GM12878 (cell line): ENCODE data around the gene UGT1A8. TPM values are rescaled to one million over a fixed set of nuclear protein-coding genes. Genes with fewer than 3 reads are reported as not detected.

Experiments
- ATAC-seq: fragments of 200-7000 bp; cut with Tn5 transposase; 3 replicates; pipeline ENCODE4 v1.9.1; 2020; ENCODE audit warnings: mild to moderate bottlenecking, moderate library complexity
- BruUV-seq: library from RNA; stranded (reverse); fragments of 400-500 nt; replicated peaks from 2 replicates; lab custom pipeline; 2021; lab: Mats Ljungman, UMichigan
- CTCF ChIA-PET: fragments of 300-600 bp; sonication (Branson Sonifier 250); formaldehyde crosslinking; extraction: SDS; loops from one replicate; lab custom pipeline; 2021; ENCODE audit warnings: inconsistent platforms; lab: Yijun Ruan, JAX
- POLR2A ChIA-PET: fragments of 350-600 bp; formaldehyde crosslinking; extraction: SDS; loops from one replicate; lab custom pipeline; 2021; ENCODE audit warnings: inconsistent platforms; lab: Charles Lee
- RAD21 ChIA-PET: fragments of 300-600 bp; sonication (Branson Sonifier 250); formaldehyde crosslinking; loops from one replicate; lab custom pipeline; 2023; ENCODE audit warnings: antibody characterized with exemption; ENCODE audit not compliant: unreplicated experiment; lab: Charles Lee
- SMC1A ChIA-PET: fragments of 300-600 bp; sonication (Branson Sonifier 250); formaldehyde crosslinking; loops from one replicate; lab custom pipeline; 2023; ENCODE audit not compliant: unreplicated experiment, uncharacterized antibody; lab: Charles Lee
- DNase-seq: peaks from one replicate; pipeline ENCODE4 v3.0.0-alpha.2; 2011; ENCODE audit warnings: low read depth, low spot score
- FAIRE-seq: peaks from 3 replicates; lab custom pipeline; 2011; peaks lifted over from hg19 to GRCh38; lab: Jason Lieb, UNC
- H2AFZ ChIP-seq: 2 replicates; pipeline ENCODE4 v1.6.0; 2011; ENCODE audit warnings: low read depth, low read length, control low read depth; ENCODE audit not compliant: control insufficient read depth
- H3K27ac ChIP-seq: 2 replicates; pipeline ENCODE4 v1.5.1; 2011; ENCODE audit warnings: control low read depth; ENCODE audit not compliant: control insufficient read depth, insufficient read depth
- H3K27me3 ChIP-seq, 2 experiments: replicated peaks in 1 of 2; 2 replicates each; pipeline versions ENCODE4 v1.6.0 to v1.6.1; 2011; ENCODE audit warnings: low read length in 1 of 2; ENCODE audit not compliant: control insufficient read depth in 2 of 2, insufficient read depth in 2 of 2
- H3K36me3 ChIP-seq, 2 experiments: 2 replicates each; pipeline ENCODE4 v1.5.1; 2011; ENCODE audit warnings: low read length in 1 of 2; ENCODE audit not compliant: control insufficient read depth in 2 of 2, insufficient read depth in 2 of 2
- H3K4me1 ChIP-seq: 2 replicates; pipeline ENCODE4 v1.6.1; 2011; ENCODE audit warnings: mild to moderate bottlenecking, low read length, moderate library complexity, mixed read lengths; ENCODE audit not compliant: control insufficient read depth, insufficient read depth
- H3K4me2 ChIP-seq: 2 replicates; pipeline ENCODE4 v1.6.0; 2011; ENCODE audit warnings: control low read depth; ENCODE audit not compliant: control insufficient read depth, insufficient read depth
- H3K4me3 ChIP-seq: fragments of 200-600 bp; sonication (generic); 2 replicates; pipeline ENCODE4 v1.5.1; 2016
- H3K79me2 ChIP-seq: 2 replicates; pipeline ENCODE4 v1.6.0; 2011; ENCODE audit warnings: low read length; ENCODE audit not compliant: control insufficient read depth, insufficient read depth
- H3K9ac ChIP-seq: 2 replicates; pipeline ENCODE4 v1.8.0; 2011; ENCODE audit warnings: low read length, control low read depth, mixed read lengths; ENCODE audit not compliant: control insufficient read depth, insufficient read depth
- H3K9me3 ChIP-seq: replicated peaks from 3 replicates; pipeline ENCODE4 v1.5.1; 2011; ENCODE audit warnings: mild to moderate bottlenecking, low read length; ENCODE audit not compliant: control insufficient read depth, insufficient read depth
- H4K20me1 ChIP-seq: 2 replicates; pipeline ENCODE4 v1.6.0; 2011; ENCODE audit not compliant: control insufficient read depth, insufficient read depth
- CEBPB ChIP-seq, 2 experiments: fragments of 150-350 bp in 1 of 2; IDR thresholded peaks; 2 replicates each; pipeline ENCODE4 v1.6.1; 2012 to 2014; ENCODE audit warnings: low read depth in 2 of 2, low read length in 2 of 2, borderline replicate concordance in 1 of 2, inconsistent platforms in 1 of 2
- DPF2 ChIP-seq: fragments of 450-650 bp; IDR thresholded peaks from 2 replicates; pipeline ENCODE4 v1.6.1; 2017; ENCODE audit warnings: mild to moderate bottlenecking
- E4F1 ChIP-seq: fragments of 450-650 bp; IDR thresholded peaks from 2 replicates; pipeline ENCODE4 v1.6.1; 2018; ENCODE audit warnings: borderline replicate concordance, mild to moderate bottlenecking; ENCODE audit not compliant: partially characterized antibody
- JUNB ChIP-seq: IDR thresholded peaks from 2 replicates; pipeline ENCODE4 v1.6.1; 2016; ENCODE audit warnings: antibody characterized with exemption, mild to moderate bottlenecking
- NFXL1 ChIP-seq: fragments of 450-650 bp; IDR thresholded peaks from 2 replicates; pipeline ENCODE4 v1.6.1; 2017; ENCODE audit warnings: antibody characterized with exemption, mild to moderate bottlenecking, borderline replicate concordance
- RELA ChIP-seq: fragments of 450-650 bp; IDR thresholded peaks from 2 replicates; pipeline ENCODE4 v1.8.0; 2014; ENCODE audit warnings: borderline replicate concordance; ENCODE audit not compliant: partially characterized antibody
- RUNX3 ChIP-seq: IDR thresholded peaks from 2 replicates; pipeline ENCODE4 v1.6.1; 2012; ENCODE audit warnings: low read length, inconsistent platforms
- SMAD1 ChIP-seq: fragments of 450-650 bp; IDR thresholded peaks from 2 replicates; pipeline ENCODE4 v1.6.1; 2018; ENCODE audit warnings: mild to moderate bottlenecking, low read depth; ENCODE audit not compliant: partially characterized antibody
- TBL1XR1 ChIP-seq: IDR thresholded peaks from 2 replicates; pipeline ENCODE4 v1.6.1; 2012; ENCODE audit warnings: low read depth, low read length, improper control_type of control experiment
- YY1 ChIP-seq: IDR thresholded peaks from 2 replicates; pipeline ENCODE4 v1.6.1; 2011; ENCODE audit warnings: low read depth, mild to moderate bottlenecking, low read length
- ZBTB4 ChIP-seq: fragments of 450-650 bp; formaldehyde crosslinking; IDR thresholded peaks from 2 replicates; pipeline ENCODE4 v1.4.0; 2022; ENCODE audit warnings: mild to moderate bottlenecking, moderate library complexity
- WGBS: methylation state at CpG from one replicate; pipeline ENCODE4 v1.1.6; 2016; ENCODE audit warnings: low lambda C conversion rate; ENCODE audit not compliant: insufficient replicate concordance, insufficient coverage; ENCODE audit errors: missing lambda C conversion rate; 5-methylcytosine and 5-hydroxymethylcytosine counted together
- in situ Hi-C: fragments of 300-500 bp; cut with MboI; formaldehyde crosslinking; loops from 9 replicates; pipeline ENCODE4 v1.14.3; 2018; ENCODE audit warnings: mixed read lengths
- intact Hi-C: fragments of 100-400 bp; cut with micrococcal nuclease; formaldehyde crosslinking; loops from one replicate; pipeline ENCODE4 v1.14.2; 2022; ENCODE audit not compliant: unreplicated experiment
- polyA plus RNA-seq, 11 experiments: library from polyadenylated mRNA; depleted of rRNA in 4 of 11; unstranded in 6 of 11; stranded (reverse) in 5 of 11; fragments of >200 nt; fragmentation: Nextera tagmentation in 4 of 11; fragmentation: Illumina TruSeq in 1 of 11; extraction: Ambion mirVana in 4 of 11; extraction: Trizol in 1 of 11; gene quantifications; 1 replicate in 1 of 11; 2 replicates in 10 of 11; pipeline versions ENCODE4 v1.2.1 to v1.2.3, GENCODE V29; 2011 to 2016; ENCODE audit warnings: inconsistent platforms in 2 of 11, missing spikeins in 2 of 11, low read depth in 1 of 11
- total RNA-seq, 4 experiments: library from RNA; depleted of rRNA in 3 of 4; stranded (reverse); fragments of >200 nt in 3 of 4; fragmentation: Illumina TruSeq in 1 of 4; extraction: Trizol in 1 of 4; gene quantifications; 2 replicates each; pipeline versions ENCODE4 v1.2.1 to v1.2.3, GENCODE V29; 2013 to 2021
- TF ChIP-seq, protein P1 (sequence below): fragments of 450-650 bp; conservative IDR thresholded peaks from 2 replicates; pipeline ENCODE4 v1.6.1; 2017; ENCODE audit warnings: mild to moderate bottlenecking, moderate library complexity
- TF ChIP-seq, protein P2 (sequence below): IDR thresholded peaks from 2 replicates; pipeline ENCODE4 v1.6.1; 2012; ENCODE audit warnings: low read length, inconsistent platforms

The UGT1A8 gene
- total and polyA plus RNA-seq, 10 of the 15 experiments (the other 5 are each of a cell fraction or from before 2014, with no cell fraction given), result not detected

- no peak for TF ChIP-seq CEBPB (IDR thresholded peaks at IDR 0.05; ENCODE audit: borderline replicate concordance in 1 of 2, low read depth in 2 of 2, low read length in 2 of 2)
- no peak for TF ChIP-seq TBL1XR1
- TF ChIP-seq SMAD1, result no peak
- TF ChIP-seq DPF2, result 0 out of 2 replicates have a peak, but pooled peaks have one; percentile 42
- no peak for TF ChIP-seq NFXL1
- TF ChIP-seq YY1, result no peak
- TF ChIP-seq ZBTB4 (CRISPR knock-in tag), result no peak
- no peak for TF ChIP-seq RELA
- TF ChIP-seq, all 136 proteins: peak for 14
Measured at GRCh38 chr2:233593201-233593600, 24.2 kb upstream of the UGT1A8 start (continued).

- H3K79me2 ChIP-seq, result no peaks in the 10 kb centered on the region
- ChIA-PET RAD21 (interaction anchor here (0.7 kb wide), 1 partner anchor 113 kb away, joined by 3 read pairs; no protein-coding TSS in a partner anchor), SMC1A (interaction anchor here (0.9 to 1.2 kb wide), 5 partner anchors 15 to 281 kb away, joined by 3 to 5 read pairs (median 3); no protein-coding TSS in a partner anchor), POLR2A (interaction anchor here (0.6 kb wide), 1 partner anchor 25 kb away, joined by 10 read pairs; no protein-coding TSS in a partner anchor), CTCF (interaction anchor here (0.5 to 1.1 kb wide), 5 partner anchors 40 to 1569 kb away, joined by 3 to 4 read pairs (median 3); no protein-coding TSS in a partner anchor)
- H3K36me3 ChIP-seq, result no peaks in the 10 kb centered on the region
- BruUV-seq, result no TSS peak
- no peak overlapping the region for H3K4me3 ChIP-seq
- no peak for ATAC-seq
- peaks cover 9% of the 10 kb centered on the region for H3K4me1 ChIP-seq
- H3K4me2 ChIP-seq, result no peak overlapping the region
- WGBS, result 45% methylated on average over 1 of the region's 1 CpG
- no peaks in the 10 kb centered on the region; a peak in 1 of 4 replicates for H3K27me3 ChIP-seq
- no peak overlapping the region for H3K9ac ChIP-seq
- no peaks in the 10 kb centered on the region for H4K20me1 ChIP-seq
- FAIRE-seq, result no peak
- H2AFZ ChIP-seq, result no peak overlapping the region
- in situ Hi-C loops, result no loop called here
- intact Hi-C loops, result no loop called here
- H3K9me3 ChIP-seq, result peaks cover 2% of the 10 kb centered on the region; the same call in 1 of the 3 replicates
- DNase-seq, result no peak
- no peak overlapping the region for H3K27ac ChIP-seq
- TF ChIP-seq RUNX3 (no peak), E4F1 (no peak), JUNB (no peak)
- TF ChIP-seq, protein P1, sequence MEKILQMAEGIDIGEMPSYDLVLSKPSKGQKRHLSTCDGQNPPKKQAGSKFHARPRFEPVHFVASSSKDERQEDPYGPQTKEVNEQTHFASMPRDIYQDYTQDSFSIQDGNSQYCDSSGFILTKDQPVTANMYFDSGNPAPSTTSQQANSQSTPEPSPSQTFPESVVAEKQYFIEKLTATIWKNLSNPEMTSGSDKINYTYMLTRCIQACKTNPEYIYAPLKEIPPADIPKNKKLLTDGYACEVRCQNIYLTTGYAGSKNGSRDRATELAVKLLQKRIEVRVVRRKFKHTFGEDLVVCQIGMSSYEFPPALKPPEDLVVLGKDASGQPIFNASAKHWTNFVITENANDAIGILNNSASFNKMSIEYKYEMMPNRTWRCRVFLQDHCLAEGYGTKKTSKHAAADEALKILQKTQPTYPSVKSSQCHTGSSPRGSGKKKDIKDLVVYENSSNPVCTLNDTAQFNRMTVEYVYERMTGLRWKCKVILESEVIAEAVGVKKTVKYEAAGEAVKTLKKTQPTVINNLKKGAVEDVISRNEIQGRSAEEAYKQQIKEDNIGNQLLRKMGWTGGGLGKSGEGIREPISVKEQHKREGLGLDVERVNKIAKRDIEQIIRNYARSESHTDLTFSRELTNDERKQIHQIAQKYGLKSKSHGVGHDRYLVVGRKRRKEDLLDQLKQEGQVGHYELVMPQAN, result no peak
- TF ChIP-seq, protein P2, sequence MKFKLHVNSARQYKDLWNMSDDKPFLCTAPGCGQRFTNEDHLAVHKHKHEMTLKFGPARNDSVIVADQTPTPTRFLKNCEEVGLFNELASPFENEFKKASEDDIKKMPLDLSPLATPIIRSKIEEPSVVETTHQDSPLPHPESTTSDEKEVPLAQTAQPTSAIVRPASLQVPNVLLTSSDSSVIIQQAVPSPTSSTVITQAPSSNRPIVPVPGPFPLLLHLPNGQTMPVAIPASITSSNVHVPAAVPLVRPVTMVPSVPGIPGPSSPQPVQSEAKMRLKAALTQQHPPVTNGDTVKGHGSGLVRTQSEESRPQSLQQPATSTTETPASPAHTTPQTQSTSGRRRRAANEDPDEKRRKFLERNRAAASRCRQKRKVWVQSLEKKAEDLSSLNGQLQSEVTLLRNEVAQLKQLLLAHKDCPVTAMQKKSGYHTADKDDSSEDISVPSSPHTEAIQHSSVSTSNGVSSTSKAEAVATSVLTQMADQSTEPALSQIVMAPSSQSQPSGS, result no peak
Measured at GRCh38 chr2:233597522-233597921, 19.9 kb upstream of the UGT1A8 start.
